HG02870 (cell line): ENCODE measurements around the gene NDC80.
A peak's percentile ranks its signal among the peaks of the same experiment; 100 is the strongest.
"Not testable (repeated sequence)": the region's sequence is repeated elsewhere in the genome, so short reads cannot be mapped to it uniquely, and the experiment has no call there.

Source experiments
- ATAC-seq: cut with Tn5 transposase; IDR thresholded peaks from one replicate; pipeline ENCODE4 v1.9.1; 2021; ENCODE audit warnings: mild to moderate bottlenecking, moderate library complexity; ENCODE audit not compliant: unreplicated experiment

Gene NDC80

DNA sequence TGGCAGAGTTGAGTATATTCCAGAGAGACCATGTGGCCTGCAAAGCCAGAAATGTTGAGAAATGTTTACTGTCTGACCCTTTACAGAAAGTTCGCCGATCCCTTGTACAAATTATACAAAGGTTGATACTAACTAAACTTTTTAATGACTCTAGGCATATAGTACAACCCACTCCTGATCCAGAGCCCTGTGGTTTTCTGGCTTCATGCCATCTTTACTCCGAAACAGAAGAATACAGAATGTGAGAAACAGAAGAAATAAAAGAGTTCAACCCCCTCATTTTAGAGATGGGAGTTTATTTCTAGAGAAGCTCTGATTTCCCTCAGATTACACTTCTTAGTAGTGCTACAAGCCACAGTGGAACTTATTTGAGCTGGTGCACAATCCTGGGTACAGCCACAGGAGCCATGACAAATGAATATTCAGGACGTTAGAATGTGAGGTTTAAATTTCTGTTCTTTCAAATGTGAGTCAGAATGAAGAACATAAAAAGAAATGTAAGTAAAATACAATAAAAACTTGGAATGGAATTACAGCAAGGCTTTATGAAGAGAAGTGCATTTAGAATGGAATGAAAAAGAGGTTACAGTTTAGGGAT is 46.1 kb downstream of the NDC80 start:
- no peak for ATAC-seq

DNA sequence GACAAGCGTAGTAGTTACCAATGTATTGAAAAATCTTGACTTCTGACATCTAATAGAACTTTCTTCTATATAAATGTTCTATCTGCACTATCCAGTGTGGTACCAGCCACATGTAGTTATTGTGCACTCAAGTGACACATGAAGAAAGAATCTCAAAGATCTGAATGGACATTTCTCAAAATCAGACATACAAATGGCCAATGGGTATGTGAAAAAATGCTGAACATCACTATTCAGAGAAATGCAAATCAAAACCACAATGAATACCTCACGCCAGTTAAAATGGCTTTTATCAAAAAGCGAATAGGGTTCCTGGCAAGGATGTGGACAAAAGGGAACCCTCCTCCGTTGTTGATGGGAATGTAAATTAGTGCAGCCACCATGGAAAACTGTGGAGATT is 46.7 kb downstream of the NDC80 start:
- ATAC-seq: no peak

DNA sequence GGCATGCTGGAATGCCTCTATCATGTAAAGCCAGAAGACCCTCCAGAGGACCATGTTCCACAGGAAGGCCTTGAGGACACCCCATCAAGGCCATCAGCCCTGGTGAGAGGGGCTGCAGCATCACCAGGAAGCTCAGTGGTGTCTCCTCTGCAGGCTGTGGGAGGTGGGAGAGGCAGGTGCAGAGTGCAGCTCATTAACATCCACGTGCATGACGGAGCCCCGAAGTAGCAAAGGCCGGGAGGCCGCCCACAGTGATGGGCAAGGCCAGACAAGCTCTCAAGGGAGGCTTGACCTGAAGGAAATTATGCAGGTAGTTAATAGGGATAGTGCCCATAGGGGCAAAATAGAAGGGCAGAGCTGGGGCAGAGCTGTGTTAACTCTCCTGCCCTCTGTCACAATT is 53.9 kb downstream of the NDC80 start:
- ATAC-seq: no peak

DNA sequence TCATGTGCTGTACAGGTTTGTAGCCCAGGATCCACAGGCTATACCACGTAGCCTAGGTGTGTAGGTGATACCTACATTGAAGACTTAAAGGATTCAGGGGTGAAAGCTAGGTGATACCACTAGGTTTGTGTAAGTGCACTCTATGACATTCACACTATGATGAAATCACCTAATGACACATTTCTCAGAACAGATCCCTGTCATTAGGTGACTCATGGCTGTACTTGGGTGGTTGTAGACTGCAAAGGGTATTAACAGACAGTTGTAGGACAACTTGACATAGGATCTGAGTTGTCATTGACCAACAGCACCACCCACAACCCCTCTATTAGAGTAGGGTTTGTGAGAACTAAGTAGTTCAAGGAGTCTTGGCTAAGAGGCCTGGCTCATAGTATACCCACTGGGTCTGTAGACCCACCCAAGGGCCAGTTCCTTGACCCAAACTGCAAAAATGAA is 56.5 kb downstream of the NDC80 start:
- ATAC-seq: peak; percentile 40

DNA sequence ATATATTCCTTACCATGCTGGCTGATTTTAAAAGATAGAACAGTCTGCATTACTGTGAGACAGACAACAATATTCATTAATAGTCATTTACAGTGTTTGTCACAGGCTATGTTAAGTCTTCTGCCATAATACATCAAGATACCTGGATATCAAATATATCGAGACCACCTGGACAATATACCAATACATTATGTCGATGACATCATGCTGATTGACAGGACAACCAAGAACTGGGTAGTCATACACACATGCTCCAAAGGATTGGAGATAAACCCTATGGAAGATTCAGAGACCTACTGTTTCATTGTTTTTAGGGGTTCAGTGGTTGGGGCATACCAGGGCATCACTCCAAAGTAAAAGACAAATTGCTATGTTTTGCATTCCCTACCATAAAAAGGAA is 57.6 kb downstream of the NDC80 start:
- ATAC-seq: no peak

DNA sequence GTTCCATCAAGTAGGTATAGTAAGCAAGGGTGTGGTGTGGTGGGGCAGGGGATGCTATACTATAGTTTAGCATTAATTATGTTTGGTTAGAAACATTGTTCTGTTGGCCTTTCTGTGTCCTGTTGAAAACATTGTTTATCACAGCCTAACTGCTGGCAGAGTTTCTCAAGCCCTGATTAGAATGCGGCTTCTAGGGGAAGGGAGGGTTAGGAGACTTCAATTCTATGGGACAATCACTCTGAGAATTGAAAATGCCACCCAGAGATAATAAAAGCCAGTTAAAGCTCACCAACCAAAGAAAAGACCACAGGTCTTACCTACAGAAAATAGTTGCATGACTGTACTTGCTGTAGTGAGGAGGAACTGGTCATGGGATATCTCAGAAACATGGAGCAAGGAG is 64.2 kb downstream of the NDC80 start:
- ATAC-seq: no peak

DNA sequence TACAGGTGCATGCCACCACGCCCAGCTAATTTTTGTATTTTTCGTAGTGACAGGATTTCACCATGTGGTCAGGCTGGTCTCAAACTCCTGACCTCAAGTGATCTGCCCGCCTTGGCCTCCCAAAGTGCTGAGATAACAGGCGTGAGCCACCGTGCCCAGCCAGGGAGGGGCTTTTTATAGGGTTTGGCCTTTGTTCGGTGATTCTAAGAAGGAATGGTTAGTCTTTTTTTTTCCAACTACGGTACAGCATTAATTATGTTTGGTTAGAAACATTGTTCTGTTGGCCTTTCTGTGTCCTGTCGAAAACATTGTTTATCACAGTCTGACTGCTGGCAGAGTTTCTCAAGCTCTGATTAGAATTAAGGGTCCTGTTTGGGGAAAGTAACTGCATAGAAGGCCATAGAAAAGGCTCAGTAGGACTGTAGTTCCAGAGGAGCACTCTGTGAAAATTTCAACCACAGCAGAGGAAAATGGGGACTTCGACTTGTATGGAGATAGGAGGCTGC is 64.8 kb downstream of the NDC80 start:
- peak; percentile 1 for ATAC-seq

DNA sequence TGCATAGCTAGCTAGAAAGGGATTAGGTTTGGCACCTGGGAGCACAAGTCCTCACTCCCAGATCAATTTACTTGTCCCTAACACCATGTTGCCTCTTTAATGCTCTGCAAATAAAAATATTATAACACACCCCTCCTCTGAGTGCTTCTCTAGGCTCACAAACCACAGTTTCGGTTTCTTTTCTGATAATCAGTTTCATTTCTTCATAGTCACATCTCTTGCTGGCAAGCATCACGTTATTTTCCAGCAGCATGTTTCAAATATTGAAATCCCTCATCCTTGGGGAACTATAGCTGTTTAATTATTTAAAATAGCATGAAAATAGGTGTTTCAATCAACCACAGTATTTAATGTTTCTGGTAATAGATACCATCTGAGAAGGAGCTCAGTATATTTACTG is 70.3 kb downstream of the NDC80 start:
- ATAC-seq: peak; percentile 61

DNA sequence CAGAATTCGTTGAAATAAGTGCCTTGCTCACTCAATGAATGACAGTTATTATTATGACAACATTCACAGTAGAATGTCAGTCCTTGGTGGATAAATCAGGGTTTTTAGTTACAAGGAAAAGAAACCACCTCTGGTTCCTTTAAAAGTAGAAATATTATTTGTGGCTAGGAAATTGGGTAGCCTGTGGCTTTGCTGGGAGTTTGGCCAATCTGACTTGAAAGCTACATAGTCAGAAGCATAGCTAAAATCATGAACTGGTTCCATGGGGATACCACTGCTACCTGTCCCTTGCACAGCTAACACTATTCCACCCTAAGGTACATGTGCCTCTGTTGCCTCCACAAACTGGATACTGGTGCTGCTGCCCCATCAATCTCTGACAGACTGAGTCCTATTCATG is 71.4 kb downstream of the NDC80 start:
- ATAC-seq: no peak

DNA sequence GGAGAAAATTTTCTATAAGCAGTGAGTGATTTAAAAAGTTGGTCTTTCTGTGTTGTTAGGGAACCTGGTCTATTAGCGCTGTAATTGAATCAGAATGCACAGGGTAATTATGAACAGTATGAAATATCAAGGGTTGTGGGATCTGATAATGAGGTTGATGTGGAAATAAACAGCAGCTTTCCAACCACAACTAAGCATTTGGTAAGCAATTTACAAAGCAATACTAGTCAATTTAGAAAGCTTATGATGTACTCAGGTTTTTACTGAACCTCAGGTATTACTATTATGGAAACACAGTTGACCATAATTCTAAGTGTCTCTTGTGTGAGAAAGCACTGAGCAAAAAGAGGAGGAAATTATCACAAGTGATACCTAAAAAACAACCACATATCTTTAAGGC is 73.2 kb downstream of the NDC80 start:
- ATAC-seq: no peak

DNA sequence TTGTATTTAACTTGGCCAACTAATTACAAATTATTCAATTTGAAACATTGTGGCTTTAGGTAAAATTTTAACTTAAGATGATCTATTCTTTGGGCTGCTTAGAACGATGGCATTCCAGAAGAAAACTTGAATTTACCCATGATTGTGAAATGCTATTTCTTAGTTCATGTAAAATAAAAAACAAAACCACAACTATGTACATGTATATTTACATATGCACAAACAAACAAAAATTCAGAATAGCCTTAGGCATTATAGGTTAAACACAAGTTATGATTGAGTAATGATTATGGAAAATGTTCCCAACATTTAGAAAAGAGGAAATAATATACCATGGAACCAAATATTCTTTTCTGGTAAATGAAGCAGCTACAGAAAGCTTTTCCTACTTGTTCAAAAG is 80.6 kb downstream of the NDC80 start:
- no peak for ATAC-seq

DNA sequence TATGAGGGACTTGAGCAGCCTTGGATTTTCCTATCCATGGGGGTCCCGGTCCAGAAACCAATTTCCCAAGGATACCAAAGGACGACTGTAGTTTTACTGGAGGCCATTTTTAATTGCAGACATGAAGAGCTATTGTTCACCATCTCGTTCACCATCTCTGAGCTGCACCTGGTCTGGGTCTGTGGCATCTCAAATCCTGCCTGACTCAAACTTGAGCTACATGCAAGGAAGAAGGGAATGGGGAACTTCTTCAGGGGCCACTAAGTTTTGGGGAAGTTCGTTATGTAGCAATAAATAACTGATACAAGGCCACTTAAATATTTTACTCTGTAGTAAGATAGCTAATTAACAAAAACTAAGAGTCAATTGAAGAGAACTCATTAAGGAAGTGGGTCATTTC is 82.1 kb downstream of the NDC80 start:
- ATAC-seq: no peak

DNA sequence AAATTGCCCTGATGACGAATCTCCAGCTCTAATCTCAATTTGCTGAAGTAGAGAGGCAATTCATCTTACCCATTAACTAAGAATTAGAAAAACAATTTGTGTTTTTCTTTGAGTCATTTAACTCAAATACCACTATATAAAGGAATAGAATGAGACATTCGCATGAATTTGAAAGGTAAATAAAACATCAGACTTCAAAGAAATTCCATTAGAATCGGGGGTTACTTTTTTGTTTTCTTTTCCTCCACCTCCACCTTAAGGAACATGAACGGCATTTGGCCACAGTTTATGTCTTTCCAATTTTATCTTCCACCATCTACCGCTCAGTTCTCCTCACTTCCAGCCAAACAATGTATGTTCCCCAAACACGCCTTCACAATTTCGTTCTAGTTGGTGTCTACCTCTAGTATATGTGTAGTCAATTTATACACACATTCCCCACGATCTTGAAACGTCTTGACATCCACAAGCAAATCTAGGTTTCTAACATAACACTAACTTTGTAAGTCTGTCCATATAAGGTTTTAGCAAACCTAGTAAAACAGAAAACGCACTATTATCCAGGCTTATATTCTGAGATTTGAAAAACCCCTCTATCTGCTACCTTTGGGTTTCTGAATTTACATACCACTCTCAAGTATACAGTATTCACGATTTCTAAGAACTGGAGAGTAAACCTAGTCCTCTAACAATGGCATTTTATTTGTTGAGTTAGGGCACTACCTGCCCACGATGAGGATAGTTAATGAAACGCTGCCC is 83.0 kb downstream of the NDC80 start:
- no peak for ATAC-seq

DNA sequence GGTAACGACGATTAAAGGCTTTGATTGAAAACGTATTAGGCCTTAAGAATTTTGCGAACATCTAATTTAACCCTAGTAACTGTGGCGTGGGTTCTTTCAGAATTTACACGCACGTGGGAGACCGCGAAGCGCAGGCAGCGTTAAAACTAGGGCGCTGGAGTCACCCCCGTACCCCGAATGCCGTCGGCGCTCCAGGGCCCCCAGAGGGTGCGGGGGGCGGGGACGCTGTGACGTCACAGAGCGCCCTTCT is 83.5 kb downstream of the NDC80 start:
- peak; percentile 27 for ATAC-seq

DNA sequence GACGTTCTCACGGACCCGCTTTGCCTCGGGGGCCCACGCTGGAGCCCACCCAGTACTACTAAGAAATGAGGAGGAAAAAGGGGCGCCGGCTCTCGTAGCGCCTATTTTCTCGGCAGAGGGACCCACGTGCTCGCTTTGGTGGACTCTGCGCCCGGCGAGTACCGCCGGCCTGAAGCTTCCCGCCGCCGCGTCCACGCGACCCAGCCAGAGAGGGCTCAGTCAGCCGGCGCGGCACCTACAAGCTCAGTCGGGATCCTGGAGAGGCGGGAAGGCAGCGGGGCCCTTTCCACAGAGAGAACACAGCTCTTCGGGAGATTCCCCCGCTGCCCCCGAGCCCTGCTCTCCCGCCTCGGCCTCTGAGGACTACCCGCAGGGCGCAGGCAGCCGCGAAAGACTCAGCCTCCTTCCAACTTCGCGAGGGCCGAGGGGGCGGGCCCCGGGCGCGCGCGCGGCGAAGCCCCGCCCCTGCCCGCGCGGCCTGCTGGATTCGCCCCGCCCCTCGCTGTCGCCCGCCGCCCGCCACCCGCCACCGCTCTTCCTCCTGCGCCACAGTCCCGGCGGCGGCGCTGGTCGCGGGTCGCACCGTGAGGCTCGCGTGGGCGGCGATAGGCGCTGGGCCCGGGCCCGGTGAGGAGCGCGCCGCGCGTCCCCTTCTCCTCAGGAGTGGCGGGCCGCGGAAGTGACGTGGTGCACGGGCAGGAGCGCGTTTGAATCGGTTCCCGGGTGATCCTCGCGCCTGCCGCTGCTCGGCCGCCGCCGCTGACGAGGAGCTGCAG is 84.0 kb downstream of the NDC80 start, which contains the start of gene SMCHD1:
TSS of gene SMCHD1 (plus strand) at position 549 of the 776 bp plus-strand sequence. CDS start 350 bp downstream, outside the sequence.
- peak; percentile 59 for ATAC-seq

DNA sequence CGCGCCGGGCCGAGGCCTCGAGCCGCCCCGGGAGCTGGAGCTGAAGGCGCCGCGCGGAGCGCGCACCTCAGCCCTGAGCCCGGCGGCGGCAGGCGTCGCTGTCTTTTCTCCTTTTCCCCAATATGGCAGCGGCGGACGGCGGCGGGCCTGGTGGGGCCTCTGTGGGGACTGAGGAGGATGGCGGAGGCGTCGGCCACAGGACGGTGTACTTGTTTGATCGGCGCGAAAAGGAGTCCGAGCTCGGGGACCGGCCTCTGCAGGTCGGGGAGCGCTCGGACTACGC is 84.5 kb downstream of the NDC80 start:
- ATAC-seq: peak; percentile 20

DNA sequence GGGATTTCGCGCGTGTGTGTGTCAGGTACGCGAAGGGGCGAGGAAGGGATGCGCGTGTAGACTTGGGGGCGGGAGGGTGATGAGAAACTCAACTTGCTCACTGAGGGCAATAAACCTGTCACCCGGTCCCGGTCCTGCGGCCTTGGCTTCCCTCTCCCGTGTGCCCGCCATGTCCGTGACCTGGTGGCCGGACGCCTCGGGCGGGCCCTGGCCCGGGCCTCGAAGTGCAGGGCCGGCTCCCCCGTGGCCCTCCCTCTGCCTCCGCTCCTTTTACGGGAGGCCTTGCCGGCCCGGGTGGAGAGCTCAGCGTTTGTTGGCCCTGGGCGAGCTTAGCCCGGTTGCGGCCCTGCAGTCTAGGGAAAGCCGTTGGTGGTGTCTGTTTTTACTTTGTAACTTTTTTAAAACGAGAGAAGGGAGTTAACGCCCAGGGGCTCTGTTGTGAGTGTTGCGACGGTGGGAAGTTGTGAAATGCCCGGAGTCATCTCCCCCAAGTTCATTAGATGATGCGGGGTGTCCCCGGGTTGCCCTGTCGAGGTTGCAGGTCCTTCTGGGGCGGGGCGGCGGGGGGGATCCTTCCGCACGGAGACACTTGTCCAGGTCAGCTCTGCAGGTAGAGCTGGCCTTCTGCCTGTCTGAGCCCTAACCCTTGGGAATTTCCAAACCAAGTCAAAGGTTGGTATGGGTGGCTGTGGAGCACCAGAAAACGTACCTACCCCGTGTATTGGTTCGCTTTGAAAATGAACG is 85.1 kb downstream of the NDC80 start:
- peak; percentile 2 for ATAC-seq

DNA sequence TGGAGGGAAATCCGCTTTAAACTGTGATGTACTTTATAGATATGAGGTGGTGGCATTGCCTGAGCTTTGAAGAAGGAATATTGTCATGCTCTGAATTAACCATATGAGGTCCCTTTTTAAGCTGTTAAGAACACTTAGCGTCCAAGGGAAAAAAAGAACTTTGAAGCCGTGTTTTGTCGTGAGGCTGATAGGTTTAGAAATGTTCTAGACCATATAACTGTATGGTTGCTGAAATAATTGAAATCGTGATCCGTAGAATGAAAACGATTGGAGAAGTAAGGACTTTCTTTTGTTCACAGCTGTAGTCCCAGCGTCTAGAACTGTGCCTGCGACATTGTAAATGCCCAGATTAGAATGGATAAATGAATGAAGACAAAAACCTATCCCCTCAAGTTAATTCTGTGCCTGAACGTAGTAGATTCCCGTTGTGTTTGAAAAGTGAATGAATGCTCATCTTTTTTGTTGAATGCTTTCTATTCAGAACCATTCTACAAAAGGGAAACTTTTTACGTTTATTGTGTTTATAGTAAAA is 85.7 kb downstream of the NDC80 start:
- ATAC-seq: no peak

DNA sequence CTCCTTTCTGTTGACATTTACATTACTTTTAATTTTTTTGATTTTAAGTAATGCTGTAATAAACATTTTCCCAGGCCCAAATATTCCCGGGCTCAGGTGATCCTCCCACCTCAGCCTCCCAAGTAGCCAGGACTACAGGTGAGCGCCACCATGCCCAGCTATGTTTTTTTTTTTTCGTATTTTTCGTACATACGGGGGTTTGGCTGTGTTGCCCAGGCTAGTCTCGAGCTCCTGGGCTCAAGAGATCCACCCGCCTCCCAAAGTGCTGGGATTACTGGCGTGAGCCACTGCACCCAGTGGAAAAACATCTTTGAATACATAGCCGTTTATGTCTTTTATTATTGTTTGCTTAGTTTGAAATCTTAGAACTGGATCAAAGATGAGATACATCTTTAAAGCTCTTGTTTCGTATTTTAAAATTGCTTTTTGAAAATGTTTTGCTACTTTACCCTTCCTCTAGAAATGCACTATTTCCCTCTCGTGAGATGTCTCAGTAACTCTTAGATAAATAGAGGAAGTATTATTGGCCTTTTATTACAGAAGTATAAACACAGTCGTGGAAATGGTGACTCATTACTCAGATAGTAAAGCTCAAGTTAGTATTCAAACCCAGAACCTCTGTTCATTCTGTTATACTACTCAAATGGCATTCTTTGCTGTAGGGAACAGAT is 86.6 kb downstream of the NDC80 start:
- ATAC-seq: no peak

DNA sequence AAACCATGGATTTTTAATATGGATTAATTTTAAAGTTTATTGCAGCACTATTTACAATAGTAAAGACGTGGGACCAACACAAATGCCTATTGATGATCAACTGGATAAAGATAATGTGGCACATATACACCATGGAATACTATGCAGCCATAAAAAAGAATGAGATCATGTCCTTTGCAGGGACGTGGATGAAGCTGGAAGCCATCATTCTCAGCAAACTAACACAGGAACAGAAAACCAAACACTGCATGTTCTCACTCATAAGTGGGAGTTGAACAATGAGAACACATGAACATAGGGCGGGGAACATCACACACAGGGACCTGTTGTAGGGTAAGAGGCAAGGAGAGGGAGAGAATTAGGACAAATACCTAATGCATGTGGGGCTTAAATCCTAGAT is 89.5 kb downstream of the NDC80 start:
- not testable (repeated sequence) for ATAC-seq

DNA sequence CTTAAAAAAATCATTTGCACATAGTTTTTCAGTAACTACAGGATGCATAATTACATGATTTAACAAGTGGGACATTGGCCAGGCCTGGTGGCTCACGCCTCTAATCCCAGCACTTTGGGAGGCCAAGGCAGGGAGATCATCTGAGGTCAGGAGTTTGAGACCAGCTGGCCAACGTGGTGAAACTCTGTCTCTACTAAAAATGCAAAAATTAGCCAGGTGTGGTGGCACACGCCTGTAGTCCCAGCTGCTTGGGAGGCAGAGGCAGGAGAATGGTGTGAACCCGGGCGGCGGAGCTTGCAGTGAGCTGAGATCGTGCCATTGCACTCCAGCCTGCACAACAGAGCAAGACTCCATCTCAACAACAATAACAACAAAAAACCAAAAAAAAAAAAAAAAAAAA is 90.9 kb downstream of the NDC80 start:
- not testable (repeated sequence) for ATAC-seq
